NOMO-1 treated with dmso at 0.1 percent for 144 hours (cell line): ENCODE measurements around the gene SETD7.

Experiments
- DNase-seq: peaks from one replicate; lab custom pipeline; 2025; ENCODE audit not compliant: unreplicated experiment; lab: John Stamatoyannopoulos, UW

The SETD7 gene

GRCh38 chr4:139556071-139556723 is at the start of gene SETD7:
Gene SETD7, minus strand, starts transcription at chr4:139556219. Its CDS starts 82 bp downstream, at chr4:139556137.
- peak; percentile 57 for DNase-seq

GRCh38 chr4:139605516-139605915 is 49.5 kb upstream of the SETD7 start:
- DNase-seq: no peak

GRCh38 chr4:139603576-139604410 is 47.8 kb upstream of the SETD7 start:
- peak; percentile 23 for DNase-seq

- no peak for DNase-seq
Measured at GRCh38 chr4:139602776-139603360, 46.8 kb upstream of the SETD7 start.

GRCh38 chr4:139600662-139601061 is 44.6 kb upstream of the SETD7 start:
- no peak for DNase-seq

GRCh38 chr4:139599594-139600374 is 43.8 kb upstream of the SETD7 start:
- DNase-seq: no peak

GRCh38 chr4:139599076-139599475 is 43.1 kb upstream of the SETD7 start:
- DNase-seq: no peak

- DNase-seq: no peak
Measured at GRCh38 chr4:139596684-139597279, 40.8 kb upstream of the SETD7 start.

- DNase-seq: no peak
Measured at GRCh38 chr4:139596034-139596683, 40.1 kb upstream of the SETD7 start.

- no peak for DNase-seq
Measured at GRCh38 chr4:139594591-139595185, 38.7 kb upstream of the SETD7 start.

GRCh38 chr4:139593091-139593564 is 37.1 kb upstream of the SETD7 start:
- DNase-seq: no peak

- no peak for DNase-seq
Measured at GRCh38 chr4:139589336-139590018, 33.5 kb upstream of the SETD7 start.

- DNase-seq: no peak
Measured at GRCh38 chr4:139587446-139587845, 31.4 kb upstream of the SETD7 start.

- DNase-seq: no peak
Measured at GRCh38 chr4:139585473-139585872, 29.5 kb upstream of the SETD7 start.

GRCh38 chr4:139584784-139585183 is 28.8 kb upstream of the SETD7 start:
- no peak for DNase-seq

- DNase-seq: no peak
Measured at GRCh38 chr4:139584013-139584412, 28.0 kb upstream of the SETD7 start.

GRCh38 chr4:139582044-139582443 is 26.0 kb upstream of the SETD7 start:
- DNase-seq: no peak

- DNase-seq: no peak
Measured at GRCh38 chr4:139581096-139581495, 25.1 kb upstream of the SETD7 start.

GRCh38 chr4:139576219-139576618 is 20.2 kb upstream of the SETD7 start:
- DNase-seq: no peak
